ENCODE measurements around the gene KBTBD12. TPM values are rescaled to one million over a fixed set of nuclear protein-coding genes. Genes with fewer than 3 reads are reported as not detected.
"Not testable (repeated sequence)": the region's sequence is repeated elsewhere in the genome, so short reads cannot be mapped to it uniquely, and the experiment has no call there.

The KBTBD12 gene
- total and polyA plus RNA-seq, 10 of the 15 experiments (the other 5 are each of a cell fraction or from before 2014, with no cell fraction given): 0.01 to 0.11 TPM; not detected in 8

DNA sequence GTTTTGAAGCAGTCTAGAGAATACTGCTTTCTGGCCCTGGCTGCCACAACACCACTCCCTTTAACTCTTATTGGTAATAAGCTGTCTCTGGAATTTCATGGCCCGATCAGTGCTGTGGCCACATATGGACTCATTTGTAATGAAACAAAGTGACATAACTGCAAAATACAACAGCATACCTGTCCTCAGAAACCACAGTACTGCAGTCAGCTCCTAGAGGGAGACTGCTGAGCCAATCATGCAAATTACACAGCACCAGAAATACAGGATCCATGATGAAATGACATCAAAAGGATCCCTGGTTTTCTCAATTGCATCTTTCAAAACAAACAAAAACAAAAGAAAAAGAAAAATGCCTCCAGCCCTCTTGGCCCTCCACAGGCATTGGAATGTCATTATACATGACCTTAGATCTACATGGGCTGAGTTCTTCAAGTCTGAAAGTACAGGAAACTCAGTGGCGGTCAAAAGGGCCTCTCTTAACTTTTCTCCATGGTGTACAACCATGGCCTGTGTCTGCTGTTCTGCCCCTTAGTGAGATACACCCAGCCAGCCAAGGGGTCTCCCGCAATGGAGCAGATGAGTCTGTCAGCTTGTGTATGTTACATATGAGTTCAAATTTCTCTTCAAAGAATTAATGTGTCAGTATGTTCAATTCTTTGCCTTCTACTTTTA is 24.9 kb upstream of the KBTBD12 start:
- Histone ChIP-seq H3K4me1 (ENCODE audit: control insufficient read depth, insufficient read depth, low read length) (peaks cover 3% of the 10 kb centered on the region; the same call in 1 of the 2 replicates), H4K20me1 (ENCODE audit: control insufficient read depth, insufficient read depth) (no peaks in the 10 kb centered on the region), H3K4me2 (ENCODE audit: control insufficient read depth, insufficient read depth) (peak overlapping the region; percentile 6; the same call in 1 of the 2 replicates), H3K27ac (ENCODE audit: control insufficient read depth, insufficient read depth) (peak overlapping the region; percentile 47), H3K9me3 (replicated peaks; ENCODE audit: control insufficient read depth, insufficient read depth, low read length) (peaks cover 23% of the 10 kb centered on the region), H3K36me3 (ENCODE audit: control insufficient read depth in 2 of 2, insufficient read depth in 2 of 2, low read length in 1 of 2) (no peaks in the 10 kb centered on the region), H3K79me2 (ENCODE audit: control insufficient read depth, insufficient read depth, low read length) (no peaks in the 10 kb centered on the region), H3K27me3 (replicated peaks in 1 of 2; ENCODE audit: control insufficient read depth in 2 of 2, insufficient read depth in 2 of 2, low read length in 1 of 2) (no peaks in the 10 kb centered on the region), H2AFZ (ENCODE audit: control insufficient read depth, low read depth, low read length) (peak overlapping the region; percentile 45), H3K4me3 (no peak overlapping the region), H3K9ac (ENCODE audit: control insufficient read depth, insufficient read depth, low read length) (no peak overlapping the region)
- TF ChIP-seq PML (IDR thresholded peaks at IDR 0.05; ENCODE audit: low read length) (0 out of 2 replicates have a peak, but pooled peaks have one; percentile 5), YY1 (IDR thresholded peaks at IDR 0.05; ENCODE audit: low read depth, low read length) (peak; percentile 5; the same call in 1 of the 2 replicates), DPF2 (IDR thresholded peaks at IDR 0.05) (no peak), RUNX3 (IDR thresholded peaks at IDR 0.05; ENCODE audit: low read length) (peak; percentile 57), POU2F2 (IDR thresholded peaks at IDR 0.05; ENCODE audit: borderline replicate concordance, low read depth, low read length) (0 out of 3 replicates have a peak, but pooled peaks have one; percentile 2)
- BruUV-seq (replicated peaks): no TSS peak
- SMC1A ChIA-PET (ENCODE audit: uncharacterized antibody, unreplicated experiment): interaction anchor here (0.5 kb wide), 1 partner anchor 110 kb away, joined by 3 read pairs; no protein-coding TSS in a partner anchor
- POLR2A ChIA-PET: no interaction called here
- CTCF ChIA-PET: interaction anchor here (1.1 kb wide), 1 partner anchor 9 kb away, joined by 3 read pairs; no protein-coding TSS in a partner anchor
- RAD21 ChIA-PET (ENCODE audit: unreplicated experiment): no interaction called here
- intact Hi-C loops (cut with micrococcal nuclease; ENCODE audit: unreplicated experiment) (loop anchor here (2.0 kb wide), 1 partner anchor 55 kb away; no protein-coding TSS in a partner anchor), in situ Hi-C loops (cut with MboI) (no loop called here)
- ATAC-seq (peak; percentile 77), FAIRE-seq (no peak), DNase-seq (ENCODE audit: low read depth, low spot score) (no peak)
- WGBS (ENCODE audit: insufficient coverage, insufficient replicate concordance, low lambda C conversion rate, missing lambda C conversion rate): 54% methylated on average over 3 of the region's 3 CpGs

GRCh38 chr3:127890651-127891290 is 24.3 kb upstream of the KBTBD12 start:
- intact Hi-C loops (cut with micrococcal nuclease; ENCODE audit: unreplicated experiment): loop anchor here (2.0 kb wide), 1 partner anchor 56 kb away; no protein-coding TSS in a partner anchor
- H3K4me3 ChIP-seq; SMC1A ChIA-PET (ENCODE audit: uncharacterized antibody, unreplicated experiment); in situ Hi-C loops (cut with MboI); H3K4me1 ChIP-seq (ENCODE audit: control insufficient read depth, insufficient read depth, low read length); H3K27me3 ChIP-seq (replicated peaks in 1 of 2; ENCODE audit: control insufficient read depth in 2 of 2, insufficient read depth in 2 of 2, low read length in 1 of 2); BruUV-seq (replicated peaks); H3K79me2 ChIP-seq (ENCODE audit: control insufficient read depth, insufficient read depth, low read length); H3K27ac ChIP-seq (ENCODE audit: control insufficient read depth, insufficient read depth); H2AFZ ChIP-seq (ENCODE audit: control insufficient read depth, low read depth, low read length); H3K36me3 ChIP-seq (ENCODE audit: control insufficient read depth in 2 of 2, insufficient read depth in 2 of 2, low read length in 1 of 2); H4K20me1 ChIP-seq (ENCODE audit: control insufficient read depth, insufficient read depth); POLR2A ChIA-PET; H3K9ac ChIP-seq (ENCODE audit: control insufficient read depth, insufficient read depth, low read length); FAIRE-seq; H3K4me2 ChIP-seq (ENCODE audit: control insufficient read depth, insufficient read depth); RAD21 ChIA-PET (ENCODE audit: unreplicated experiment): not testable (repeated sequence)
- 24% methylated on average over 9 of the region's 9 CpGs for WGBS (ENCODE audit: insufficient coverage, insufficient replicate concordance, low lambda C conversion rate, missing lambda C conversion rate)
- peaks cover 23% of the 10 kb centered on the region for H3K9me3 ChIP-seq (replicated peaks; ENCODE audit: control insufficient read depth, insufficient read depth, low read length)
- CTCF ChIA-PET: interaction anchor here (1.1 kb wide), 1 partner anchor 9 kb away, joined by 3 read pairs; no protein-coding TSS in a partner anchor
- ATAC-seq (peak; percentile 86), DNase-seq (ENCODE audit: low read depth, low spot score) (peak; percentile 59)
- TF ChIP-seq RUNX3 (IDR thresholded peaks at IDR 0.05; ENCODE audit: low read length) (peak; percentile 55), CBX3 (IDR thresholded peaks at IDR 0.05; ENCODE audit: borderline replicate concordance, low read depth) (0 out of 2 replicates have a peak, but pooled peaks have one; percentile 85), ATF7 (IDR thresholded peaks at IDR 0.05; ENCODE audit: low read depth) (peak; percentile 85), ATF3 (IDR thresholded peaks at IDR 0.05; ENCODE audit: borderline replicate concordance, extremely low read depth, low read depth, low read length) (peak; percentile 25; the same call in 1 of the 2 replicates), TCF7 (IDR thresholded peaks at IDR 0.05; ENCODE audit: borderline replicate concordance) (0 out of 2 replicates have a peak, but pooled peaks have one; percentile 19), IRF4 (IDR thresholded peaks at IDR 0.05; ENCODE audit: low read depth, low read length) (peak; percentile 49; the same call in 1 of the 2 replicates)
- TF ChIP-seq, protein P1, sequence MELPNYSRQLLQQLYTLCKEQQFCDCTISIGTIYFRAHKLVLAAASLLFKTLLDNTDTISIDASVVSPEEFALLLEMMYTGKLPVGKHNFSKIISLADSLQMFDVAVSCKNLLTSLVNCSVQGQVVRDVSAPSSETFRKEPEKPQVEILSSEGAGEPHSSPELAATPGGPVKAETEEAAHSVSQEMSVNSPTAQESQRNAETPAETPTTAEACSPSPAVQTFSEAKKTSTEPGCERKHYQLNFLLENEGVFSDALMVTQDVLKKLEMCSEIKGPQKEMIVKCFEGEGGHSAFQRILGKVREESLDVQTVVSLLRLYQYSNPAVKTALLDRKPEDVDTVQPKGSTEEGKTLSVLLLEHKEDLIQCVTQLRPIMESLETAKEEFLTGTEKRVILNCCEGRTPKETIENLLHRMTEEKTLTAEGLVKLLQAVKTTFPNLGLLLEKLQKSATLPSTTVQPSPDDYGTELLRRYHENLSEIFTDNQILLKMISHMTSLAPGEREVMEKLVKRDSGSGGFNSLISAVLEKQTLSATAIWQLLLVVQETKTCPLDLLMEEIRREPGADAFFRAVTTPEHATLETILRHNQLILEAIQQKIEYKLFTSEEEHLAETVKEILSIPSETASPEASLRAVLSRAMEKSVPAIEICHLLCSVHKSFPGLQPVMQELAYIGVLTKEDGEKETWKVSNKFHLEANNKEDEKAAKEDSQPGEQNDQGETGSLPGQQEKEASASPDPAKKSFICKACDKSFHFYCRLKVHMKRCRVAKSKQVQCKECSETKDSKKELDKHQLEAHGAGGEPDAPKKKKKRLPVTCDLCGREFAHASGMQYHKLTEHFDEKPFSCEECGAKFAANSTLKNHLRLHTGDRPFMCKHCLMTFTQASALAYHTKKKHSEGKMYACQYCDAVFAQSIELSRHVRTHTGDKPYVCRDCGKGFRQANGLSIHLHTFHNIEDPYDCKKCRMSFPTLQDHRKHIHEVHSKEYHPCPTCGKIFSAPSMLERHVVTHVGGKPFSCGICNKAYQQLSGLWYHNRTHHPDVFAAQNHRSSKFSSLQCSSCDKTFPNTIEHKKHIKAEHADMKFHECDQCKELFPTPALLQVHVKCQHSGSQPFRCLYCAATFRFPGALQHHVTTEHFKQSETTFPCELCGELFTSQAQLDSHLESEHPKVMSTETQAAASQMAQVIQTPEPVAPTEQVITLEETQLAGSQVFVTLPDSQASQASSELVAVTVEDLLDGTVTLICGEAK (IDR thresholded peaks at IDR 0.05; ENCODE audit: borderline replicate concordance): peak; percentile 37; the same call in 1 of the 2 replicates

Data from GM12878 (cell line).